H9 (cell line): Measurements from ENCODE around the gene UBAC2. TPM values are rescaled to one million over a fixed set of nuclear protein-coding genes. Genes with fewer than 3 reads are reported as not detected.

Experiments used
- DNase-seq: peaks from one replicate; pipeline ENCODE4 v3.0.0-alpha.2; 2017
- H2AFZ ChIP-seq: one replicate; pipeline ENCODE4 v1.6.1; 2013; ENCODE audit warnings: mild to moderate bottlenecking, low read length, control low read depth, moderate library complexity
- H2AK5ac ChIP-seq: 2 replicates; pipeline ENCODE4 v1.6.1; 2013; ENCODE audit warnings: low read length, control low read depth, mixed read lengths; ENCODE audit not compliant: insufficient read length
- H2BK120ac ChIP-seq: one replicate; pipeline ENCODE4 v1.6.1; 2013; ENCODE audit warnings: low read depth, mild to moderate bottlenecking, low read length, control low read depth, inconsistent platforms; ENCODE audit not compliant: poor library complexity, severe bottlenecking
- H2BK12ac ChIP-seq: 2 replicates; pipeline ENCODE4 v1.6.1; 2013; ENCODE audit warnings: low read length, control low read depth, mixed read lengths, low read depth; ENCODE audit not compliant: insufficient read length
- H2BK15ac ChIP-seq: 2 replicates; pipeline ENCODE4 v1.6.1; 2013; ENCODE audit warnings: low read depth, low read length, control low read depth
- H2BK20ac ChIP-seq: one replicate; pipeline ENCODE4 v1.6.1; 2013; ENCODE audit warnings: low read depth, mild to moderate bottlenecking, low read length, control low read depth, inconsistent platforms; ENCODE audit not compliant: poor library complexity, severe bottlenecking
- H2BK5ac ChIP-seq: 2 replicates; pipeline ENCODE4 v1.6.1; 2013; ENCODE audit warnings: low read length, control low read depth, mixed read lengths; ENCODE audit not compliant: insufficient read length
- H3K14ac ChIP-seq: 2 replicates; pipeline ENCODE4 v1.6.1; 2013; ENCODE audit warnings: low read length, control low read depth; ENCODE audit not compliant: insufficient read depth
- H3K18ac ChIP-seq: 2 replicates; pipeline ENCODE4 v1.6.1; 2013; ENCODE audit warnings: low read depth, mild to moderate bottlenecking, mixed read lengths, low read length, control low read depth; ENCODE audit not compliant: insufficient read length
- H3K23ac ChIP-seq: 2 replicates; pipeline ENCODE4 v1.6.1; 2013; ENCODE audit warnings: low read length, control low read depth, mixed read lengths, low read depth; ENCODE audit not compliant: insufficient read length
- H3K23me2 ChIP-seq: 2 replicates; pipeline ENCODE4 v1.6.1; 2013; ENCODE audit warnings: low read depth, mild to moderate bottlenecking, mixed read lengths, low read length, control low read depth; ENCODE audit not compliant: insufficient read length, poor library complexity, severe bottlenecking
- H3K27ac ChIP-seq: 2 replicates; pipeline ENCODE4 v1.5.1; 2013; ENCODE audit warnings: low read length, control low read depth, mixed read lengths, low read depth; ENCODE audit not compliant: insufficient read length
- H3K27me3 ChIP-seq: 2 replicates; pipeline ENCODE4 v1.6.1; 2013; ENCODE audit warnings: low read length, control low read depth, inconsistent platforms; ENCODE audit not compliant: insufficient read depth
- H3K4ac ChIP-seq: 2 replicates; pipeline ENCODE4 v1.6.1; 2013; ENCODE audit warnings: low read depth, mild to moderate bottlenecking, control low read depth, inconsistent platforms, low read length, moderate library complexity
- H3K4me1 ChIP-seq: 2 replicates; pipeline ENCODE4 v1.6.1; 2013; ENCODE audit warnings: low read length, control low read depth, inconsistent platforms; ENCODE audit not compliant: insufficient read depth
- H3K4me2 ChIP-seq: 2 replicates; pipeline ENCODE4 v1.6.1; 2013; ENCODE audit warnings: low read length, control low read depth, mixed read lengths; ENCODE audit not compliant: insufficient read length, insufficient read depth
- H3K56ac ChIP-seq: 2 replicates; pipeline ENCODE4 v1.6.1; 2013; ENCODE audit warnings: low read depth, mild to moderate bottlenecking, mixed read lengths, low read length, control low read depth; ENCODE audit not compliant: insufficient read length
- H3K79me1 ChIP-seq: 2 replicates; pipeline ENCODE4 v1.6.1; 2013; ENCODE audit warnings: low read depth, mild to moderate bottlenecking, moderate library complexity, low read length, control low read depth, inconsistent platforms; ENCODE audit not compliant: insufficient read depth, poor library complexity, severe bottlenecking
- H3K79me2 ChIP-seq: 2 replicates; pipeline ENCODE4 v1.6.1; 2013; ENCODE audit warnings: low read length, control low read depth, inconsistent platforms; ENCODE audit not compliant: insufficient read depth
- H3K9ac ChIP-seq: 2 replicates; pipeline ENCODE4 v1.6.1; 2013; ENCODE audit warnings: low read length, control low read depth, mixed read lengths; ENCODE audit not compliant: insufficient read length; ENCODE audit errors: extremely low read depth
- H3K9me3 ChIP-seq: one replicate; pipeline ENCODE4 v1.6.1; 2013; ENCODE audit warnings: low read depth, low read length, inconsistent platforms; ENCODE audit not compliant: control insufficient read depth
- H3T11ph ChIP-seq: one replicate; pipeline ENCODE4 v1.6.1; 2013; ENCODE audit warnings: mild to moderate bottlenecking, low read length, control low read depth, inconsistent platforms
- H4K20me1 ChIP-seq: one replicate; pipeline ENCODE4 v1.6.1; 2013; ENCODE audit not compliant: control insufficient read depth, insufficient read length, insufficient read depth
- H4K5ac ChIP-seq: 2 replicates; pipeline ENCODE4 v1.6.1; 2013; ENCODE audit warnings: low read depth, mild to moderate bottlenecking, mixed read lengths, low read length, control low read depth; ENCODE audit not compliant: insufficient read length
- H4K8ac ChIP-seq: replicated peaks from 2 replicates; pipeline ENCODE4 v1.6.1; 2013; ENCODE audit warnings: low read length, control low read depth, mixed read lengths, low read depth; ENCODE audit not compliant: insufficient read length
- H4K91ac ChIP-seq: 2 replicates; pipeline ENCODE4 v1.6.1; 2013; ENCODE audit warnings: low read depth, mild to moderate bottlenecking, moderate library complexity, mixed read lengths, low read length, control low read depth; ENCODE audit not compliant: insufficient read length
- H3K27ac Mint-ChIP-seq, 3 experiments: 2 replicates in 2 of 3; 3 replicates in 1 of 3; pipeline ENCODE4 v1.8.0; 2020 to 2021; ENCODE audit warnings: mixed read lengths in 3 of 3, mild to moderate bottlenecking in 1 of 3, moderate library complexity in 1 of 3
- H3K27me3 Mint-ChIP-seq: 2 replicates; pipeline ENCODE4 v1.8.0; 2021; ENCODE audit warnings: low read depth, mild to moderate bottlenecking, moderate library complexity, mixed read lengths
- H3K36me3 Mint-ChIP-seq, 3 experiments: 2 replicates in 2 of 3; 3 replicates in 1 of 3; pipeline ENCODE4 v1.8.0; 2020 to 2021; ENCODE audit warnings: low read depth in 3 of 3, mixed read lengths in 3 of 3; ENCODE audit not compliant: insufficient read depth in 1 of 3
- H3K4me1 Mint-ChIP-seq, 2 experiments: 2 replicates each; pipeline ENCODE4 v1.8.0; 2020; ENCODE audit warnings: mixed read lengths in 2 of 2
- H3K4me3 Mint-ChIP-seq, 2 experiments: 2 replicates in 1 of 2; 3 replicates in 1 of 2; pipeline ENCODE4 v1.8.0; 2020 to 2021; ENCODE audit warnings: mild to moderate bottlenecking in 2 of 2, mixed read lengths in 2 of 2, moderate library complexity in 1 of 2
- H3K9me3 Mint-ChIP-seq, 2 experiments: 2 replicates in 1 of 2; 3 replicates in 1 of 2; pipeline ENCODE4 v1.8.0; 2020; ENCODE audit warnings: mild to moderate bottlenecking in 2 of 2, mixed read lengths in 2 of 2, moderate library complexity in 1 of 2
- CTCF ChIP-seq: fragments of 200-600 bp; sonication (generic); conservative IDR thresholded peaks from 3 replicates; pipeline ENCODE4 v1.8.0; 2021; ENCODE audit warnings: antibody characterized with exemption, mild to moderate bottlenecking
- WGBS: extraction: QIAGEN DNeasy Blood & Tissue Kit; methylation state at CpG from one replicate; pipeline ENCODE4 v1.1.7; 2013; ENCODE audit warnings: missing lambda C conversion rate, low lambda C conversion rate, mixed read lengths; ENCODE audit not compliant: insufficient read length; ENCODE audit errors: extremely low coverage; 5-methylcytosine and 5-hydroxymethylcytosine counted together
- total RNA-seq: library from RNA; stranded (reverse); gene quantifications from 2 replicates; pipeline ENCODE4 v1.2.1, GENCODE V29; 2021

The UBAC2 gene
- total RNA-seq, 1 experiment from 2014 or later: 52.3 TPM

GRCh38 chr13:99261059-99261458 lies 60.4 kb downstream of the UBAC2 start:
- Histone ChIP-seq H3K79me1 (no peaks in the 10 kb centered on the region), H4K8ac (no peak overlapping the region), H3K9ac (no peak overlapping the region), H2AFZ (no peak overlapping the region), H2BK15ac (no peak overlapping the region), H3K27me3 (no peaks in the 10 kb centered on the region), H2BK12ac (no peak overlapping the region), H3K18ac (no peak overlapping the region), H4K20me1 (no peaks in the 10 kb centered on the region), H3K23me2 (no peaks in the 10 kb centered on the region), H4K5ac (no peak overlapping the region), H4K91ac (no peak overlapping the region), H3K4me1 (no peaks in the 10 kb centered on the region), H2BK120ac (no peak overlapping the region), H2BK5ac (no peak overlapping the region), H3K23ac (no peak overlapping the region), H3K27ac (no peak overlapping the region), H3K4ac (no peak overlapping the region), H3K56ac (no peak overlapping the region), H3K79me2 (no peaks in the 10 kb centered on the region), H2AK5ac (no peak overlapping the region), H3K9me3 (no peaks in the 10 kb centered on the region), H2BK20ac (no peak overlapping the region), H3K14ac (no peak overlapping the region), H3T11ph (no peak overlapping the region), H3K4me2 (no peak overlapping the region)
- no peak for TF ChIP-seq CTCF
- peak overlapping the region in 1 of 3 experiments; percentile 24; a peak in 1 of 7 replicates for H3K27ac Mint-ChIP-seq
- WGBS: no CpG with 5 or more reads among the region's 1 CpG
- DNase-seq: no peak
- H3K4me3 Mint-ChIP-seq: no peak overlapping the region
- H3K27me3 Mint-ChIP-seq: no peaks in the 10 kb centered on the region; the same call in 1 of the 2 replicates
- peaks cover 3 to 7% of the 10 kb centered on the region in 2 experiments; a peak in 1 of 4 replicates for H3K4me1 Mint-ChIP-seq
- H3K9me3 Mint-ChIP-seq: no peaks in the 10 kb centered on the region
- peaks cover 0 to 2% (median 2%) of the 10 kb centered on the region in 3 experiments; a peak in 3 of 7 replicates for H3K36me3 Mint-ChIP-seq
